GM21447 (cell line): ENCODE results near the gene NPHP4.

Source experiments
- ATAC-seq: cut with Tn5 transposase; IDR thresholded peaks from one replicate; pipeline ENCODE4 v1.9.1; 2021; ENCODE audit not compliant: unreplicated experiment

Gene NPHP4

GRCh38 chr1:6004412-6005123 is 12.3 kb upstream of the NPHP4 start:
- ATAC-seq, result no peak

- ATAC-seq, result no peak
These were observed 11.6 kb upstream of the NPHP4 start for GRCh38 chr1:6003568-6004411.

- no peak for ATAC-seq
These were observed 10.7 kb upstream of the NPHP4 start for GRCh38 chr1:6002714-6003501.

- ATAC-seq, result no peak
These were observed 9.9 kb upstream of the NPHP4 start for GRCh38 chr1:6001992-6002576.

GRCh38 chr1:6000444-6001288 is 8.4 kb upstream of the NPHP4 start:
- ATAC-seq, result no peak

- no peak for ATAC-seq
These were observed 7.7 kb upstream of the NPHP4 start for GRCh38 chr1:5999711-6000443.

- ATAC-seq, result no peak
These were observed 6.7 kb upstream of the NPHP4 start for GRCh38 chr1:5998906-5999301.

GRCh38 chr1:5998051-5998905 is 6.1 kb upstream of the NPHP4 start:
- ATAC-seq, result no peak

GRCh38 chr1:5997316-5997715 is 5.1 kb upstream of the NPHP4 start:
- no peak for ATAC-seq

GRCh38 chr1:5996641-5997270 is 4.5 kb upstream of the NPHP4 start:
- no peak for ATAC-seq

- no peak for ATAC-seq
These were observed 3.8 kb upstream of the NPHP4 start for GRCh38 chr1:5995871-5996630.

GRCh38 chr1:5994713-5995621 is 2.7 kb upstream of the NPHP4 start:
- no peak for ATAC-seq

GRCh38 chr1:5993556-5994491 is 1.6 kb upstream of the NPHP4 start:
- no peak for ATAC-seq

- ATAC-seq, result peak; percentile 4
These were observed 760 bp upstream of the NPHP4 start for GRCh38 chr1:5992814-5993555.
